GM03348 (cell line): Measurements from ENCODE around the gene RNF5.

Experiments used
- DNase-seq: peaks from one replicate; pipeline ENCODE4 v3.0.0; 2012; ENCODE audit warnings: low spot score

Gene RNF5

DNA sequence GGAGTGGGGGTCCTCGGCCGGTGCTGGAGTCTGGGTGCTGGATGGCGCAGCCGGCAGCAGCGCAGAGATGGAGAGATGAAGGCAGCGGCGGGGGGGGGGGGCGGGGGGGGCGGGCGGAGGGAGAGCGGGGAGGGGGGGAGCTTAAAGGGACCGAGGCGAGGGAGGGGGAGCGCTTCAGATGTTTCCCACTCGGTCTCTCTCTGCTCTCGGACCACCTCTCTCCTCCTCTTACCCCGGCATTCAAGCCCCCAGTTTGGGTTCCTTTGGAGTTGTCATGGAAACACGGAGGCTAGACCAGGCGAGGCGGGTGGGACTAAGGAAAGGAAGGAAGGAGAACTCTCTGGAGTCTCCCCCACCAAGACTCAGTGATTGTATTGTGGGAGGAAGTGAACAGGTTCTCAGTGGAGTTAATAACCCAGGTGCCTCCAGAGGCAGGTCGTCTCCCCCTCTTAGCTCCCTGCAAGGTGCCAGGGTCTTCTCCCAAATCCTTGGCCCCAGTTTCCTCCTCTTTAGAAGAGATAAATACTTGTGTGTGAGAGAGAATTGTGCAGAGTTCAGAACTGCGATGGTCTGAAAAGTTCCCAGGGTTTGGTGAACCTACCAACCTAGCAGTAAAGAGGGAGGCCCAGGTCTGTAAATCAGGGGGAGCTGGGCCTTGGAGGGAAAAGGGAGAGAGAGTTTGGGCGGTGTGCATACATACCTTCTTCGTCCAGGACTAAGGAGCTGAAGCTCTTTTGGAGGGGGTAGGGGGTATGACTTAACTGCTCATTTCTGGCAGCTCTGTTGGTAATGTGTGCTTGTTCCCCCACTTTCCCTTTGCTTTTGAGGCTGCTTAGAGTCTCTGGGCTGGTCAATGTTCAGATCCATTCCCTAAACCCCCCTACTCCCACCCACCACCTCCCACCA is 26.1 kb upstream of the RNF5 start, which contains the start of gene PRRT1:
Gene PRRT1 (minus strand): TSS at position 77 of the 906 bp plus-strand sequence. CDS start 112 bp downstream, outside the sequence.
- peak; percentile 80 for DNase-seq

DNA sequence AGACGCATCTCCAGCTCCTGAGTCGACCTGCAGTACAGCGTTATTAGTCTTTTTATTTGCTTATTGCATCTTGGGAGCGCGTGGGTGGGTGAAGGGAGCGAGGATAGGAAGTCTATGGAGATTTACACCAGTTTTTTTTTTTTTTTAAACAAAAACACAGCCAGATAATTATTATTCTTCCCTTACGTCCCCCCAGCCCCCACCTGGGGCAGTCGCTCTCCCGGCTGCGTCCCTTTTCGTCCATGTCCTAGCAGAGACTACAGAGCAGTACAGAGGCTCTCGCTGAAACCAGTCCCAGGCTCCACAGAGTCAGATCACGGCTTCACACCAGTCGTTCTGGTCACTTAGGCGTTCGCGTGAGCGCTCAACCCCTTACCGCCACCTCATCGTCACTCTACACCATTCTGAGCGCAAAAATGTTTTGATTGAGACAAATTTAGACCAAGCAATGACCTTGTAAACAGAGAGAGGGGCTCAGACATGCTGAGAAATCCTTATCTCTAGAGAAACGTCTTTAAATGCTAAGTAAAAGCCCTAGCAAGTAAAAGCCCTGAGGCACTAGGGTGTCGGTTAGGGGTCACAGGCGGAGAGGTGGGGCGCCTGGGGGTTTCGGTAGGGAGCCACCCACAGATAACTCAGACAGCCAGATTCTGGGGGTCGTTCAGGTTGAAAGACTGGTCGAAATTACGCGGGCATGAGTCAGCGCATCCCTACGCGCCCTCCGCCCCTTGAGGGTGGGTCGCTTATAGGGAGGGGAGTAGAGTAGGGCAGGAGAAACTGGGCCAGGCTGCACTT is 25.2 kb upstream of the RNF5 start:
- peak; percentile 26 for DNase-seq

DNA sequence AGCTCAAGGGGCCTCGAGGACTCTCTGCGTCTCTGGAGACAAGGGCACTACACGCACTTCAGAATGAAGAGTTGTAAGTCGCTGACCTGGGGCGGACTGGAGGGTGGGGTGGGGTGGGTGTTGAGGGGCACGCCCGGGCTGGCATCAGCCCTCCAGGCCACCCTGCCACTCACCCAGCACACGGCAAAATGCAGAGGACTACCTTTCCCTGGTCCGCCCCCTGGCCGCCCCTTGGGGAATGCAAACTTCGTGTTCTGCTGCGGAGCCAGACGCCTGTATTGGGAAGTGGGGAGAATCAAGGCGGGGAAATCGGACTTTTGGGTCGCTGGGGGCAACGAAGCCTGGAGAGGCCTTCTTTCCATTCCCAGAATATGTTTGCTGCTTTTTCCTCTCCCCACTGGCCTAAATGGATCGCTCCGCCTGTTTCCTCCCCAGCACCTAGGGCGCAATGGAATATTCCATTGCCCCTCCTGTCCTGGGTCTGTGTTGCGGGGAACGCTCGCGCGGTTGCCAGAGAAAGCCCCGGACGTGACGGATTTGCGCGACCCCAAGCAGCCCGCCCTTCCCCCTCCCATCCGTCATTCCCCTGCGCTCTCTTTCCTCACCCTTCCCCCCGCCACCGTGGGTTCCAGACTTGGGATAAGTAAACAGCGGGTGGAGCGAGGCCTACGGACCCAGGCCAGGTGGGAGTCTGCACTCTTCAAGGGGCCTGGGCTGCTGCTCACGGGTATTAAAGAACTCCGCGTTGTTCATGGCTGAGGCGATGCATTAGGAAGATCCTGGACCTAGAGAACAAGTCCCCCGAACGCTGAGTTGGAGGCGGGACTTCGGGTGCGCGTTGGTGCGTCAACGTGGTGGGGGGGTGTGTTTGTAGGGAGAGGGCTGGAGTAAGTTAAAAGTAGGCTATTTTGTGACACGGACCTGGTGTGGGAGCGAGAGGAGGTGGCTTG is 24.4 kb upstream of the RNF5 start, which contains the start of gene PPT2:
Gene PPT2 (plus strand): TSS at position 578 of the 950 bp plus-strand sequence. CDS start 454 bp downstream, outside the sequence.
- DNase-seq, result peak; percentile 94

- peak; percentile 67 for DNase-seq
Measured at GRCh38 chr6:32154514-32155161, 23.6 kb upstream of the RNF5 start.

DNA sequence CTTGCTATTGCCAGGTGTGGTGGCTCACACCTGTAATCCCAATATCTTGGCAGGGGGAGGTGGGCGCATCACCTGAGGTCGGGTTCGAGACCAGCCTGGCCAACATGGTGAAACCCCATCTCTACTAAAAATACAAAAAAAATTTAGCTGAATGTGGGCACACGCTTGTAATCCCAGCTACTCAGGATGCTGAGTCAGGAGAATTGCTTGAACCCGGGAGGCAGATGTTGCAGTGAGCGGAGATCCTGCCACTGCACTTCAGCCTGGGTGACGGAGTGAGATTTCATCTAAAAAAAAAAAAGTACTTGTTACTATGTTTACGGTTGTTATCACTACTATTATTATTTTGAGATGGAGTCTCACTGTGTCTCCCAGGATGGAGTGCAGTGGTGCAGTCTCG is 21.3 kb upstream of the RNF5 start:
- DNase-seq, result no peak

GRCh38 chr6:32158052-32158451 is 20.2 kb upstream of the RNF5 start:
- DNase-seq, result no peak

- DNase-seq, result no peak
Measured at GRCh38 chr6:32163559-32164258, 14.5 kb upstream of the RNF5 start.

GRCh38 chr6:32164295-32164694 is 13.9 kb upstream of the RNF5 start, which contains the start of gene EGFL8:
Gene EGFL8 (plus strand): TSS chr6:32164595. CDS start chr6:32166166, 1,571 bp downstream.
- no peak for DNase-seq

DNA sequence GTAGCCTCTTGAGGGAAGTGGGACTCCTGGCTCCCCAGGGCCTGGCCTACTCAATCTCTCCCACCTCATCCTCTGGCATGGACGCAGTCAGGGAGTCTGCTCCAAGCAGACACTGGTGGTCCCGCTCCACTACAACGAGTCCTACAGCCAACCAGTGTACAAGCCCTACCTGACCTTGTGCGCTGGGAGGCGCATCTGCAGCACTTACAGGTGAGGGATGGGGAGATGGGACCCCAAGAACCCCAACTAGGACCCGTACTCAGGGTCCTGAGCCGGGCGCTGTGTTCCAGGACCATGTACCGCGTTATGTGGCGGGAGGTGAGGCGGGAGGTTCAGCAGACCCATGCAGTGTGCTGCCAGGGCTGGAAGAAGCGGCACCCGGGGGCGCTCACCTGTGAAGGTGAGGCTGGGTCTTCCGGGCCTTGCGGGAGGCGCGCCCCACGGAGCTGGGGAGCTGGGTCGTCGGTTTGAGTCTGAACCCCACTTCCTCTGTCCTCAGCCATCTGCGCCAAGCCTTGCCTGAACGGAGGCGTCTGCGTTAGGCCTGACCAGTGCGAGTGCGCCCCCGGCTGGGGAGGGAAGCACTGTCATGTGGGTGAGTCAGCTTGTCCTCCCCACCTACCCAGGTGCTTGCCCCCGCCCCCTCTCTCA is 11.7 kb upstream of the RNF5 start:
- DNase-seq, result no peak

DNA sequence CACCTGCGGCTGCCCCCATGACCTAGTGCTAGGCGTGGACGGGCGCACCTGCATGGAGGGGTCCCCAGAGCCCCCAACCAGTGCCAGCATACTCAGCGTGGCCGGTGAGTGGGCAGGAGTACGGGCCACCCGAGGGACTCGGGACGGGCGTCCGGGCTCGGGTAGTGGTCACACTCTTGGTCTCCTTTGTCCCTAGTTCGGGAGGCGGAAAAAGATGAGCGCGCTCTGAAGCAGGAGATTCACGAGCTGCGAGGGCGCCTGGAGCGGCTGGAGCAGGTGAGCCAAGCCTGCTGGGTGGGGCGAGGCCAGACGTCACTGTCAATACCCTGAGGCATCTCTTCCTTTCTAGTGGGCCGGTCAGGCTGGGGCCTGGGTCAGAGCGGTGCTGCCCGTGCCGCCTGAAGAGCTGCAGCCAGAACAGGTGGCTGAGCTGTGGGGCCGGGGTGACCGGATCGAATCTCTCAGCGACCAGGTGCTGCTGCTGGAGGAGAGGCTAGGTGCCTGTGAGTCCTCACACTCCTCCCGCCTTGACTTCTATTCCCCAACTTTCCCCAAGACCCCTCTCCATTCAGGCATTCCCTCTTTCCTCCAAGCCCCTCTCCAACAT is 10.9 kb upstream of the RNF5 start:
- no peak for DNase-seq

- DNase-seq, result no peak
Measured at GRCh38 chr6:32167761-32168262, 10.4 kb upstream of the RNF5 start.

DNA sequence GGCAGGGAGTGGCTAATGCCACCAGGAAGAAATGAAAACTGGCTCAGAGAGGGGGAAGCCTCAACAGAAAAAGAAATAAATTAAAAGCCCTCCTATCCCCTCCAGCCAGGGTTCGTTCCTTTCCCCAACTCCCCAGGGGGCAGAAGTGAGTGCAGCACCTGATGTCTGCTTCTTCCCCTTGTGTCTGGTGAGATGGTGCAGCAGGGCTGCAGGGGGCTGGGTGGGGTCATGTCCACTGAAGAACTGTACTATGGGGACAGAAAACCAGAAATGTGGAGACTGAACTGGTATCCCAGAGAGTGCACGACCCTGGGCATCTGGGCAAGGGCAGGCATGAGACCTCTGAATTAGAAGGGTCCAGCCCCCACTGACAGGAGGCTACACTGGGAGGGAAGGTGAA is 9.9 kb upstream of the RNF5 start:
- no peak for DNase-seq

GRCh38 chr6:32168807-32169591 is 9.2 kb upstream of the RNF5 start:
- peak; percentile 20 for DNase-seq

GRCh38 chr6:32170294-32170693 is 7.9 kb upstream of the RNF5 start:
- DNase-seq, result no peak

GRCh38 chr6:32171234-32171633 is 7.0 kb upstream of the RNF5 start:
- no peak for DNase-seq

DNA sequence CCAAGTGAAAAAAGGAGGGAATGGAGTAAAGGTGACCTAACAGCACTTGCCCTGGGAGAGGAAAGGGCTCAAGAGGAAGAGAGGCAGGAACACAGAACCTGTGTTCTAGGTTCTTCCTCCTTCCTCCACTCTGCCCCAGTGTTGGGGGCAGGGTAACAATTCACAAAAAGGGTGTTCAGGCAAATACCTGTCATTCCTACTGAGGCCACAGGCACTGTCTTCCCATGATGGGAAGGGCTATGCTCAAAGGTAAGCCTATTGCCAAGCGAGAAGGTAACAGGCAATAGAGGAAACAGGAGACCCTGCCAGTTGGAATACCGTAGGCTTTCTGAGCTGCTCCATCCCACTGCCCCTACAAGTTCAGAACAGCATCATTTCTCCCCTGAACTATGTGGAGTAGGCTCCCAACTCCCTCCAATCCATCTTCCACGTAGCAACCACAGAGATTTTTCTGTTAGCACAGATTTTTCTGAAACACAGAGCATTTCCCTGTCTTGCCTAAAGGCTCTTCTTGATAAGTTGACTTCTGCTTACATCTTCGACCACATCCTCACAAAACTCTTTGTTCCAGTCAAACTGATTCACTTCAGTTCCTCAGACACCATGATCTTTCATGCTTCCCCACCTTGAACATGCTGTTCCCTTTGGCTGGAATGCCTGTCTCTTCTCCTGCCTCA is 5.0 kb upstream of the RNF5 start:
- DNase-seq, result no peak

DNA sequence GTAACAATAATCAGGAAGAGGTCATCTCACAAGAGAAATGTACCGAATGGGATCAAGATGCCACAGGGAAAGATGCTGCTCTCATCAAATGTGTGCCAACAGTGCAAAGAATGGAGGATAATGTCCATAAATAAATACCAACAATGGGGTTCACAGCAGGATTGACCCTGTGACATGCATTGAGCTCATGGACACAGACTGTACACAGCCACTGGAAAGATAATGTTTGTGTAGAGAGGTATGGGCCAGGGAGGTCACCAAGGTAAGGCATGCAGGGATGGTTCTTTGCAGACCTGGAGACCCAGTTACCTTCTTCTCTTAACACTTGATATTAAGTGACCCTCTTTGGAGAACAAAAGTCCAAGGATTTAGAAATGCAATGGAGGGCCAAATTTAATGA is 3.8 kb upstream of the RNF5 start:
- DNase-seq, result no peak

- DNase-seq, result no peak
Measured at GRCh38 chr6:32175322-32175710, 2.9 kb upstream of the RNF5 start.
